Measurements from ENCODE around the gene CBLIF.
"Not testable (repeated sequence)": the region's sequence is repeated elsewhere in the genome, so short reads cannot be mapped to it uniquely, and the experiment has no call there.

CBLIF gene

GRCh38 chr11:59791639-59792038, 53.7 kb downstream of the CBLIF start:
- DNase-seq, result no peak

- DNase-seq, result no peak
These were observed 57.5 kb downstream of the CBLIF start for GRCh38 chr11:59787816-59788215.

GRCh38 chr11:59787255-59787588, 58.1 kb downstream of the CBLIF start:
- no peak for DNase-seq

- no peak for DNase-seq
These were observed 59.5 kb downstream of the CBLIF start for GRCh38 chr11:59785818-59786217.

GRCh38 chr11:59784441-59784840, 60.9 kb downstream of the CBLIF start:
- DNase-seq, result not testable (repeated sequence)

GRCh38 chr11:59783632-59784090, 61.6 kb downstream of the CBLIF start:
- no peak for DNase-seq

GRCh38 chr11:59782080-59782479, 63.2 kb downstream of the CBLIF start:
- DNase-seq, result no peak

GRCh38 chr11:59779487-59779886, 65.8 kb downstream of the CBLIF start:
- DNase-seq, result no peak

Measured in NCI-H774 (cell line).